ENCODE data around the gene DDX55. TPM values are rescaled to one million over a fixed set of nuclear protein-coding genes. Genes with fewer than 3 reads are reported as not detected.

The DDX55 gene
- total and polyA plus RNA-seq, 2 experiments from 2014 or later: 15.2 to 16.1 TPM

DNA sequence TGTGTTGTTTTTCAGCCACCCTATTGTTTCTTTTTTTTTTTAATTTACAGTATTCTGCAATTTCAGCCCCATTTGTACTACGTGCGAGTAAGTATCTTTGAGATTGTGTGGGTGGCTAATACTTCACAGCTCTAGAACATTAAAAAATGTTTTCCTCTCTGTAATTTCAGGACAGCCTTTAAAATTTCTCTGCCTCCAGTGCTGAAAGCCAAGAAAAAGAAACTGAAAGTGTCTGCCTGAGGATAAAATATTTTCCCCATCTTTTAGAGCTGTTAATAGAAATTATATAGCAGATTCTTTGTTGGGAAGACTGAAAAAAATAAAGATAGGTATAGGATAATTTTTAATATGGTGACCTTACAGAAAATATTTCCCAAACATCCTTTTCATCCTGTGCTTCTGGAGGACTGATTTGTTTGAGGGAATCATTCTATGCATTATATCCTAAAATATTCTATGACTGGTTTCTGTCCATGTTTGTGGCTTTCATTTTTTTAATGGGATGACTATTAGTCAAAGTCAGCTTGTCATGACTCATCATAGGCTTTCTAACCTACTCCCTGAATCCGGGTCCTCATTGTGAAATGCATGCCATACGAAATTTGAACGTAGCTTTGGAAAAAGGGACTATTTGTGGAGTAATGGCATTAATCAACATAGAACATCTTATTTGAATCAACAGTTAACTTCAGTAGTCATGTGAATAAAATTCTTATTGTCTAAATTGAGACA, 58.3 kb downstream of the DDX55 start:
- Histone ChIP-seq H3K9me3 (ENCODE audit: low read depth) (no peaks in the 10 kb centered on the region), H3K27me3 (no peaks in the 10 kb centered on the region), H3K4me3 (no peak overlapping the region), H3K36me3 (peaks cover 15% of the 10 kb centered on the region), H3K4me1 (ENCODE audit: low read depth) (no peaks in the 10 kb centered on the region), H3K27ac (no peak overlapping the region)
- TF ChIP-seq, protein P1, sequence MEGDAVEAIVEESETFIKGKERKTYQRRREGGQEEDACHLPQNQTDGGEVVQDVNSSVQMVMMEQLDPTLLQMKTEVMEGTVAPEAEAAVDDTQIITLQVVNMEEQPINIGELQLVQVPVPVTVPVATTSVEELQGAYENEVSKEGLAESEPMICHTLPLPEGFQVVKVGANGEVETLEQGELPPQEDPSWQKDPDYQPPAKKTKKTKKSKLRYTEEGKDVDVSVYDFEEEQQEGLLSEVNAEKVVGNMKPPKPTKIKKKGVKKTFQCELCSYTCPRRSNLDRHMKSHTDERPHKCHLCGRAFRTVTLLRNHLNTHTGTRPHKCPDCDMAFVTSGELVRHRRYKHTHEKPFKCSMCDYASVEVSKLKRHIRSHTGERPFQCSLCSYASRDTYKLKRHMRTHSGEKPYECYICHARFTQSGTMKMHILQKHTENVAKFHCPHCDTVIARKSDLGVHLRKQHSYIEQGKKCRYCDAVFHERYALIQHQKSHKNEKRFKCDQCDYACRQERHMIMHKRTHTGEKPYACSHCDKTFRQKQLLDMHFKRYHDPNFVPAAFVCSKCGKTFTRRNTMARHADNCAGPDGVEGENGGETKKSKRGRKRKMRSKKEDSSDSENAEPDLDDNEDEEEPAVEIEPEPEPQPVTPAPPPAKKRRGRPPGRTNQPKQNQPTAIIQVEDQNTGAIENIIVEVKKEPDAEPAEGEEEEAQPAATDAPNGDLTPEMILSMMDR (IDR thresholded peaks at IDR 0.05; ENCODE audit: low read depth, low read length): no peak
- DNase-seq (ENCODE audit: low read depth in 1 of 2, low spot score in 1 of 2): peak in 1 of 2 donors; percentile 86

DNA sequence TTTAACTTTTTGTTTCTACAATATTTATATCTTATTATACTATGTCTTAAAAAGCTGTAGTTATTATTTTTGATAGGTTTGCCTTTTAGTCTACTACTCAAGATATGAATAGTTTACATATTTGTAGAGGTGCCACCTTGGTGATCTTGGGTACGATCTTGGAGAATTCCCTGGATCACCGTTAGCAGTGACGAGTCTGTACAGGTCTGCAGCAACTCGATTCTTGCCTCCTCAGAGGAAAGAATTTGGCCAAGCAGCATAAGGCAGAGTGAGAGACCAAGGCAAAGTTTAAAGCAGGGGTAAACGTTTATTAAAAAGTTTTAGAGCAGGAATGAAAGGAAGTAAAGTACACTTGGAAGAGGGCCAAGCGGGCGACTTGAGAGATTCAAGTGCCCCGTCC, 65.9 kb downstream of the DDX55 start:
- Histone ChIP-seq H3K9me3 (ENCODE audit: low read depth) (no peaks in the 10 kb centered on the region), H3K27me3 (no peaks in the 10 kb centered on the region), H3K27ac (no peak overlapping the region), H3K4me3 (no peak overlapping the region), H3K36me3 (no peaks in the 10 kb centered on the region), H3K4me1 (ENCODE audit: low read depth) (peaks cover 7% of the 10 kb centered on the region)
- TF ChIP-seq, protein P1 (IDR thresholded peaks at IDR 0.05; ENCODE audit: low read depth, low read length): no peak
- no peak for DNase-seq (ENCODE audit: low read depth in 1 of 2, low spot score in 1 of 2)

Other genes starting within 250 kb of the DDX55 start
- gene SBNO1, start 237.3 kb upstream of the DDX55 start, total RNA-seq: 10.3 and 17.7 TPM in 2 replicates
- gene SBNO1, start 237.3 kb upstream of the DDX55 start, polyA plus RNA-seq: 10.4 and 21.4 TPM in 2 replicates
- gene KMT5A, start 218.0 kb upstream of the DDX55 start, total RNA-seq: 34.2 and 63.3 TPM in 2 replicates
- 35.4 and 48.3 TPM in 2 replicates for gene KMT5A, start 218.0 kb upstream of the DDX55 start, polyA plus RNA-seq
- gene RILPL2, start 165.4 kb upstream of the DDX55 start, total RNA-seq: 2.9 and 3.2 TPM in 2 replicates
- 4.6 and 5.7 TPM in 2 replicates for gene RILPL2, start 165.4 kb upstream of the DDX55 start, polyA plus RNA-seq
- 18.9 and 32.0 TPM in 2 replicates for gene SNRNP35, start 144.0 kb upstream of the DDX55 start, total RNA-seq
- gene SNRNP35, start 144.0 kb upstream of the DDX55 start, polyA plus RNA-seq: 36.8 and 41.9 TPM in 2 replicates
- gene RILPL1, start 68.4 kb upstream of the DDX55 start, total RNA-seq: 33.7 and 57.8 TPM in 2 replicates
- gene RILPL1, start 68.4 kb upstream of the DDX55 start, polyA plus RNA-seq: 68.4 and 69.3 TPM in 2 replicates
- gene TMED2, start 17.5 kb upstream of the DDX55 start, total RNA-seq: 122 and 233 TPM in 2 replicates
- 126 and 217 TPM in 2 replicates for gene TMED2, start 17.5 kb upstream of the DDX55 start, polyA plus RNA-seq
- 129 and 144 TPM in 2 replicates for gene EIF2B1, start 31.6 kb downstream of the DDX55 start, total RNA-seq
- gene EIF2B1, start 31.6 kb downstream of the DDX55 start, polyA plus RNA-seq: 48.5 and 57.6 TPM in 2 replicates
- gene GTF2H3, start 31.7 kb downstream of the DDX55 start, total RNA-seq: 12.7 and 16.2 TPM in 2 replicates
- gene GTF2H3, start 31.7 kb downstream of the DDX55 start, polyA plus RNA-seq: 14.7 and 19.6 TPM in 2 replicates
- 5.8 and 7.5 TPM in 2 replicates for gene TCTN2, start 69.0 kb downstream of the DDX55 start, total RNA-seq
- 4.3 and 5.0 TPM in 2 replicates for gene TCTN2, start 69.0 kb downstream of the DDX55 start, polyA plus RNA-seq
- gene ATP6V0A2, start 110.3 kb downstream of the DDX55 start, total RNA-seq: 24.1 and 31.7 TPM in 2 replicates
- gene ATP6V0A2, start 110.3 kb downstream of the DDX55 start, polyA plus RNA-seq: 16.4 and 28.0 TPM in 2 replicates
- gene DNAH10, start 160.2 kb downstream of the DDX55 start, total RNA-seq: 0.77 and 1.1 TPM in 2 replicates
- 1.0 and 3.0 TPM in 2 replicates for gene DNAH10, start 160.2 kb downstream of the DDX55 start, polyA plus RNA-seq

All from cardiac muscle cell (in vitro differentiated cells and primary cell).